Renal cortex interstitium (tissue), 15 donors: ENCODE data around the gene AP3M1. TPM values are rescaled to one million over a fixed set of nuclear protein-coding genes. Genes with fewer than 3 reads are reported as not detected.
A peak's percentile ranks its signal among the peaks of the same experiment; 100 is the strongest.
"Not testable (repeated sequence)": the region's sequence is repeated elsewhere in the genome, so short reads cannot be mapped to it uniquely, and the experiment has no call there.

Experiments used
- DNase-seq, 11 donors: peaks; one replicate each; pipeline ENCODE4 v3.0.0-alpha.2; 2013; ENCODE audit warnings: low read depth in 9 of 11, low spot score in 4 of 11; ENCODE audit errors: extremely low read depth in 1 of 11
- long read RNA-seq, 16 experiments: transcript quantifications; one replicate each; lab custom pipeline, GENCODE V29; 2026
- polyA plus RNA-seq, 3 donors: library from polyadenylated mRNA; unstranded; fragments of 120-200 nt; gene quantifications; one replicate each; pipeline ENCODE4 v1.2.1, GENCODE V29; 2013; ENCODE audit not compliant: insufficient read length in 3 of 3

AP3M1 gene
- 10 to 100 TPM; 52.8 to 62.2 (median 58.6) TPM for polyA plus RNA-seq
- long read RNA-seq, donor 1, full-length matches to known transcripts, result 7 of 7 reads
- long read RNA-seq, donor 1, partial matches to known transcripts, result 0 of 7 reads
- long read RNA-seq, donor 1, other reads (novel, unspliced or antisense), result 0 of 7 reads
- long read RNA-seq, donor 2, full-length matches to known transcripts, result 11 of 11 reads
- long read RNA-seq, donor 2, partial matches to known transcripts, result 0 of 11 reads
- long read RNA-seq, donor 2, other reads (novel, unspliced or antisense), result 0 of 11 reads
- long read RNA-seq, donor 3, full-length matches to known transcripts, result 16 of 16 reads
- long read RNA-seq, donor 3, partial matches to known transcripts, result 0 of 16 reads
- long read RNA-seq, donor 3, other reads (novel, unspliced or antisense), result 0 of 16 reads
- long read RNA-seq, donor 4, full-length matches to known transcripts, result 12 of 12 reads
- long read RNA-seq, donor 4, partial matches to known transcripts, result 0 of 12 reads
- long read RNA-seq, donor 4, other reads (novel, unspliced or antisense), result 0 of 12 reads
- long read RNA-seq, donor 5, result 0 reads
- long read RNA-seq, donor 6, full-length matches to known transcripts, result 5 of 5 reads
- long read RNA-seq, donor 6, partial matches to known transcripts, result 0 of 5 reads
- long read RNA-seq, donor 6, other reads (novel, unspliced or antisense), result 0 of 5 reads
- long read RNA-seq, donor 7, full-length matches to known transcripts, result 8 of 8 reads
- long read RNA-seq, donor 7, partial matches to known transcripts, result 0 of 8 reads
- long read RNA-seq, donor 7, other reads (novel, unspliced or antisense), result 0 of 8 reads
- long read RNA-seq, donor 8, full-length matches to known transcripts, result 19 of 19 reads
- long read RNA-seq, donor 8, partial matches to known transcripts, result 0 of 19 reads
- long read RNA-seq, donor 8, other reads (novel, unspliced or antisense), result 0 of 19 reads
- long read RNA-seq, donor 9, full-length matches to known transcripts, result 11 of 11 reads
- long read RNA-seq, donor 9, partial matches to known transcripts, result 0 of 11 reads
- long read RNA-seq, donor 9, other reads (novel, unspliced or antisense), result 0 of 11 reads
- long read RNA-seq, donor 10, full-length matches to known transcripts, result 10 of 10 reads
- long read RNA-seq, donor 10, partial matches to known transcripts, result 0 of 10 reads
- long read RNA-seq, donor 10, other reads (novel, unspliced or antisense), result 0 of 10 reads
- long read RNA-seq, donor 11, full-length matches to known transcripts, result 14 of 14 reads
- long read RNA-seq, donor 11, partial matches to known transcripts, result 0 of 14 reads
- long read RNA-seq, donor 11, other reads (novel, unspliced or antisense), result 0 of 14 reads
- long read RNA-seq, donor 12, full-length matches to known transcripts, result 5 of 5 reads
- long read RNA-seq, donor 12, partial matches to known transcripts, result 0 of 5 reads
- long read RNA-seq, donor 12, other reads (novel, unspliced or antisense), result 0 of 5 reads
- long read RNA-seq, donor 13, result 0 reads
- long read RNA-seq, donor 14, full-length matches to known transcripts, result 8 of 36 reads
- long read RNA-seq, donor 14, partial matches to known transcripts, result 14 of 36 reads
- long read RNA-seq, donor 14, other reads (novel, unspliced or antisense), result 14 of 36 reads
- long read RNA-seq, donor 15, full-length matches to known transcripts, result 10 of 10 reads
- long read RNA-seq, donor 15, partial matches to known transcripts, result 0 of 10 reads
- long read RNA-seq, donor 15, other reads (novel, unspliced or antisense), result 0 of 10 reads
- long read RNA-seq, donor 16, full-length matches to known transcripts, result 34 of 39 reads
- long read RNA-seq, donor 16, partial matches to known transcripts, result 5 of 39 reads
- long read RNA-seq, donor 16, other reads (novel, unspliced or antisense), result 0 of 39 reads

GRCh38 chr10:74150204-74150989 lies at the start of gene AP3M1:
TSS of gene AP3M1 (minus strand) at chr10:74150828. CDS start at chr10:74138379, 12,449 bp downstream.
- peak in 2 of 11 donors; percentile 37 to 57 for DNase-seq

GRCh38 chr10:74199315-74199714 lies 48.7 kb upstream of the AP3M1 start:
- no peak for DNase-seq

- no peak for DNase-seq
Observed at GRCh38 chr10:74194999-74195398, 44.4 kb upstream of the AP3M1 start.

GRCh38 chr10:74194545-74194944 lies 43.9 kb upstream of the AP3M1 start:
- DNase-seq, result no peak

- DNase-seq, result no peak
Observed at GRCh38 chr10:74190494-74190893, 39.9 kb upstream of the AP3M1 start.

- DNase-seq, result peak in 3 of 11 donors; percentile 17 to 25 (median 24)
Observed at GRCh38 chr10:74189999-74190421, 39.4 kb upstream of the AP3M1 start.

- not testable (repeated sequence) for DNase-seq
Observed at GRCh38 chr10:74188617-74189016, 38.0 kb upstream of the AP3M1 start.

GRCh38 chr10:74187237-74187636 lies 36.6 kb upstream of the AP3M1 start:
- DNase-seq, result no peak

GRCh38 chr10:74186678-74187077 lies 36.0 kb upstream of the AP3M1 start:
- no peak for DNase-seq

- DNase-seq, result no peak
Observed at GRCh38 chr10:74179111-74179710, 28.6 kb upstream of the AP3M1 start.

- DNase-seq, result no peak
Observed at GRCh38 chr10:74178042-74178791, 27.6 kb upstream of the AP3M1 start.

GRCh38 chr10:74177140-74177677 lies 26.6 kb upstream of the AP3M1 start:
- DNase-seq, result peak in 2 of 11 donors; percentile 19 to 22

GRCh38 chr10:74176380-74177139 lies 25.9 kb upstream of the AP3M1 start:
- DNase-seq, result peak; percentile 66 to 89 (median 80)

- no peak for DNase-seq
Observed at GRCh38 chr10:74175510-74176379, 25.1 kb upstream of the AP3M1 start.
